Activated CD8-positive, alpha-beta memory T cell treated with anti-CD3 and anti-CD28 coated beads for 36 hours (primary cell): ENCODE data around the gene PSME3IP1. TPM values are rescaled to one million over a fixed set of nuclear protein-coding genes. Genes with fewer than 3 reads are reported as not detected.

Experiments
- CTCF ChIA-PET: fragments of 350-600 bp; sonication (Branson Sonifier 250); formaldehyde crosslinking; loops from one replicate; lab custom pipeline; 2021; ENCODE audit warnings: antibody characterized with exemption; lab: Charles Lee
- POLR2A ChIA-PET: fragments of 350-600 bp; sonication (Branson Sonifier 250); formaldehyde crosslinking; loops from one replicate; lab custom pipeline; 2021; ENCODE audit warnings: antibody characterized with exemption; lab: Charles Lee
- total RNA-seq, 2 experiments: library from RNA; stranded (reverse); gene quantifications; one replicate each; pipeline ENCODE4 v1.2.3, GENCODE V29; 2021

PSME3IP1 gene
- total RNA-seq, 2 experiments from 2014 or later, result 104 to 108 TPM

GRCh38 chr16:57152096-57153093 lies 33.4 kb downstream of the PSME3IP1 start:
- POLR2A ChIA-PET, result no interaction called here

GRCh38 chr16:57151369-57151768 lies 34.5 kb downstream of the PSME3IP1 start:
- CTCF ChIA-PET, result interaction anchor here (1.1 to 1.4 kb wide), 2 partner anchors 8 to 11 kb away, joined by 3 to 8 read pairs; no protein-coding TSS in a partner anchor
- POLR2A ChIA-PET, result no interaction called here

More at GRCh38 chr16:57152096-57153093, 33.4 kb downstream of the PSME3IP1 start:
- CTCF ChIA-PET, result interaction anchor here (0.6 to 1.4 kb wide), 3 partner anchors 9 to 358 kb away, joined by 3 to 8 read pairs (median 5); no protein-coding TSS in a partner anchor

- CTCF ChIA-PET, result no interaction called here
- POLR2A ChIA-PET, result no interaction called here
Measured at GRCh38 chr16:57150682-57151330, 35.0 kb downstream of the PSME3IP1 start.

GRCh38 chr16:57149391-57149790 lies 36.4 kb downstream of the PSME3IP1 start:
- POLR2A ChIA-PET, result no interaction called here
- CTCF ChIA-PET, result no interaction called here

- ChIA-PET CTCF (no interaction called here), POLR2A (no interaction called here)
Measured at GRCh38 chr16:57148481-57148880, 37.4 kb downstream of the PSME3IP1 start.

- ChIA-PET POLR2A (no interaction called here), CTCF (no interaction called here)
Measured at GRCh38 chr16:57147381-57148221, 38.2 kb downstream of the PSME3IP1 start.

- POLR2A ChIA-PET, result no interaction called here
- CTCF ChIA-PET, result no interaction called here
Measured at GRCh38 chr16:57146735-57147134, 39.1 kb downstream of the PSME3IP1 start.

- ChIA-PET POLR2A (no interaction called here), CTCF (no interaction called here)
Measured at GRCh38 chr16:57146040-57146647, 39.7 kb downstream of the PSME3IP1 start.

GRCh38 chr16:57145046-57146021 lies 40.5 kb downstream of the PSME3IP1 start:
- ChIA-PET CTCF (no interaction called here), POLR2A (interaction anchor here (0.6 kb wide), 1 partner anchor 100 kb away, joined by 4 read pairs; the partner anchor contains the start of gene ARL2BP)

- ChIA-PET POLR2A (interaction anchor here (0.5 kb wide), 1 partner anchor 24 kb away, joined by 3 read pairs; no protein-coding TSS in a partner anchor), CTCF (interaction anchor here (2.4 kb wide), 1 partner anchor 8 kb away, joined by 8 read pairs; no protein-coding TSS in a partner anchor)
Measured at GRCh38 chr16:57144027-57144426, 41.8 kb downstream of the PSME3IP1 start.

- ChIA-PET CTCF (interaction anchor here (2.0 to 2.4 kb wide), 2 partner anchors 9 to 59 kb away, joined by 4 to 8 read pairs; no protein-coding TSS in a partner anchor), POLR2A (no interaction called here)
Measured at GRCh38 chr16:57143149-57143921, 42.5 kb downstream of the PSME3IP1 start.

GRCh38 chr16:57141822-57142631 lies 43.8 kb downstream of the PSME3IP1 start:
- ChIA-PET POLR2A (no interaction called here), CTCF (interaction anchor here (0.9 to 2.4 kb wide), 4 partner anchors 10 to 57 kb away, joined by 4 to 8 read pairs (median 4); partner anchors contain the start of gene CPNE2)

- ChIA-PET CTCF (interaction anchor here (1.5 to 2.0 kb wide), 2 partner anchors 15 to 56 kb away, joined by 4 read pairs; no protein-coding TSS in a partner anchor), POLR2A (interaction anchor here (0.7 kb wide), 1 partner anchor 48 kb away, joined by 5 read pairs; no protein-coding TSS in a partner anchor)
Measured at GRCh38 chr16:57140931-57141668, 44.7 kb downstream of the PSME3IP1 start.

- ChIA-PET CTCF (no interaction called here), POLR2A (no interaction called here)
Measured at GRCh38 chr16:57138281-57138935, 47.4 kb downstream of the PSME3IP1 start.
